Uterus (tissue), 2 donors: ENCODE data around the gene GRID2.

Experiments
- POLR2A ChIP-seq, 2 donors: fragments of 450-650 bp; IDR thresholded peaks; one replicate each; pipeline ENCODE4 v1.6.1; 2016; ENCODE audit warnings: antibody characterized with exemption in 2 of 2, mild to moderate bottlenecking in 1 of 2, moderate library complexity in 1 of 2
- TF ChIP-seq, protein P1 (sequence below), 4 experiments: fragments of 200-600 bp in 2 of 4; fragments of 450-650 bp in 2 of 4; sonication (generic) in 2 of 4; IDR thresholded peaks; one replicate each; pipeline ENCODE4 v1.5.1; 2016 to 2019; ENCODE audit warnings: antibody characterized with exemption in 4 of 4, mild to moderate bottlenecking in 2 of 4, moderate library complexity in 1 of 4

DNA sequence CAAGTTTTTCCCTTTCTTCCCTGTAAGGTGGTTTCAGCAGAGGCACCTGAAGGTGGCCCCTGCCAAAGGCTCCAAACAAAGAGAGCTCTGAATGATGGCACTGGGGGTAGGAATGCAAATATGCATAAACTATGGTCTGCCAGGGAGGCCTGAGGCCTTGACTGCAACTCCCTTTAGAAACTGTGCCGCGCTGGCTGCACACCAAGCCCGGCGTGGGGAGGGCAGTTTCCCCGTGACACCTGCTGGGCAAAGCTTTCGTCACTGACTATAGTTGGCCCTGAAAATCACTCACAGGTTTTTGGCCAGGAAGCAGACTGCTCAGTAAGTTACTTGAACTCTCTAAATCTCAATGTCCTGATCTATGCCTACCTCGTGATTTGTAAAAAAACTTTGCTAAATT lies 1427.0 kb downstream of the GRID2 start:
- TF ChIP-seq, protein P1, sequence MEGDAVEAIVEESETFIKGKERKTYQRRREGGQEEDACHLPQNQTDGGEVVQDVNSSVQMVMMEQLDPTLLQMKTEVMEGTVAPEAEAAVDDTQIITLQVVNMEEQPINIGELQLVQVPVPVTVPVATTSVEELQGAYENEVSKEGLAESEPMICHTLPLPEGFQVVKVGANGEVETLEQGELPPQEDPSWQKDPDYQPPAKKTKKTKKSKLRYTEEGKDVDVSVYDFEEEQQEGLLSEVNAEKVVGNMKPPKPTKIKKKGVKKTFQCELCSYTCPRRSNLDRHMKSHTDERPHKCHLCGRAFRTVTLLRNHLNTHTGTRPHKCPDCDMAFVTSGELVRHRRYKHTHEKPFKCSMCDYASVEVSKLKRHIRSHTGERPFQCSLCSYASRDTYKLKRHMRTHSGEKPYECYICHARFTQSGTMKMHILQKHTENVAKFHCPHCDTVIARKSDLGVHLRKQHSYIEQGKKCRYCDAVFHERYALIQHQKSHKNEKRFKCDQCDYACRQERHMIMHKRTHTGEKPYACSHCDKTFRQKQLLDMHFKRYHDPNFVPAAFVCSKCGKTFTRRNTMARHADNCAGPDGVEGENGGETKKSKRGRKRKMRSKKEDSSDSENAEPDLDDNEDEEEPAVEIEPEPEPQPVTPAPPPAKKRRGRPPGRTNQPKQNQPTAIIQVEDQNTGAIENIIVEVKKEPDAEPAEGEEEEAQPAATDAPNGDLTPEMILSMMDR (IDR thresholded peaks at IDR 0.05), result no peak
- no peak for TF ChIP-seq POLR2A (IDR thresholded peaks at IDR 0.05)
